ENCODE results near the gene ITGAE.

Gene ITGAE

GRCh38 chr17:3688852-3689261, 112.1 kb downstream of the ITGAE start:
- intact Hi-C loops (cut with DNase I): no loop called here
- DNase-seq: no peak

DNA sequence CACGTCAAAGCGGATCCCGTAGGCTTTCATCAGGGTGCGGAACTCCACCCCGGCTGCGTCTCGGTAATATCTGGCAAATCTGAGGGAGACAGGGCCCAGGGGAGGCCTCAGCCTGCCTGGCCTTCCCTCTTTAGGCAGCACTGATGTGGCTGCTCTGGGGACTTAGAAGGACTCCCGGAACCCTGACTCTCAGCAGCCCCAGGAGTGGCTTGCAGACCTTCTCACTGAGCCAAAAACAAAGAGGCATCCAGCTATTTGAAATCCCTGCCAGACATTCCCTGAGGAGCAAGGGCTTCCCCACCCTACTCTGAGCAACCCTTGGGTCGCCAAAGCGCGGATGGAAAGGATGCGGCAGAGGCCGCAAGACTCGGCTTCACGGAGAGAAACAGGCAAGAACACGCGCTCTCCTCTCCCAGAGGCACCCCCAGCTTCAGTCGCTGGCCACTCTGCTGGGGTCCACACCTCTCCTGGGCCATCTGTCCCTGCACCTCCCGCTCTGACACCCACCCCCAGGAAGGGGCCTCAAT, 112.9 kb downstream of the ITGAE start:
- intact Hi-C loops (cut with DNase I): no loop called here
- peak in 12 of 42 donors; percentile 20 to 76 (median 42) for DNase-seq

GRCh38 chr17:3685174-3685573, 115.8 kb downstream of the ITGAE start:
- no peak for DNase-seq
- intact Hi-C loops (cut with DNase I): no loop called here

DNA sequence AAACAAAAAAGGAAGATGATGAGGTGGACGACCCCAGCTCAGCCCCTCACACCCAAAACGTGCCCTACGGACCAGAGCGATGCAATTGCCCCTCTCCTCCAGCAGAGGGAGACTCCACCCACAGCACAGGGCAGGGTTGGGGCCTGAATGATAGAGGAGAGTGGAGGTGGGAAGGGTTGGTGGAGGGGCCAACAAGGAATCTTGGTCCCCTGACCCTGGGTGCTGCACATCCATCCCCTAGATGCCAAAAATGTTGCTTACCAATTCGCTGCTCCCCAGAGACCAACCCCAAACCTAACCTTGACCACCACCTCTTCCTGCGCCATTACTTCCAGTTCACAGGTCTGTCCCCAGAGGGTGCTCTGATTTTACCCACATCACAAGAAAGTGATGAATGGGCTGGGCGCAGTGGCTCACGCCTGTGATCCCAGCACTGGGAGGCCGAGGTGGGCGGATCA, 117.9 kb downstream of the ITGAE start:
- peak in 10 of 42 donors; percentile 32 to 72 (median 45) for DNase-seq

DNA sequence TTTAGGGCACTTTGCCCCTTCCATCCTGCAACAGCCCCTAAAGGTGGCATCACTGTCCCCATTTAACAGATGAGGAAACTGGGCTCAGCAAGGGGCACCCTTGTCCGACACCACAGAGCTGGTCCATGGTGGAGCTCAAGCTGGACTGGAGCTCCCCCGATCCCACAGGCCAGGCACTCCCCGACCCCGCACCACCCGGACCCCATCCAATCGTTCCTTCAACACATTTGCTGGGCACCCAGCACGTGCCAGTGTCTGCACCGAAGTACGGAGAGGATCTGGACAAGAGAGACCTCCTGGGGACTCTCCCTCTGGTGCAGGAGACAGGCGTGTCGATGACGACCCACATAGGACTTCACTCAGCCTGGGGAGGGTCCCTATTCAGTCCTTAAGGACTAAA, 119.0 kb downstream of the ITGAE start:
- no peak for DNase-seq
- intact Hi-C loops (cut with DNase I): no loop called here

More for the DNA sequence above, 117.9 kb downstream of the ITGAE start:
- intact Hi-C loops (cut with DNase I): no loop called here

GRCh38 chr17:3681565-3681964, 119.4 kb downstream of the ITGAE start:
- intact Hi-C loops (cut with DNase I): no loop called here
- DNase-seq: no peak

- intact Hi-C loops (cut with DNase I): no loop called here
- peak in 1 of 42 donors; percentile 18 for DNase-seq
Measured at GRCh38 chr17:3681057-3681456, 119.9 kb downstream of the ITGAE start.

DNA sequence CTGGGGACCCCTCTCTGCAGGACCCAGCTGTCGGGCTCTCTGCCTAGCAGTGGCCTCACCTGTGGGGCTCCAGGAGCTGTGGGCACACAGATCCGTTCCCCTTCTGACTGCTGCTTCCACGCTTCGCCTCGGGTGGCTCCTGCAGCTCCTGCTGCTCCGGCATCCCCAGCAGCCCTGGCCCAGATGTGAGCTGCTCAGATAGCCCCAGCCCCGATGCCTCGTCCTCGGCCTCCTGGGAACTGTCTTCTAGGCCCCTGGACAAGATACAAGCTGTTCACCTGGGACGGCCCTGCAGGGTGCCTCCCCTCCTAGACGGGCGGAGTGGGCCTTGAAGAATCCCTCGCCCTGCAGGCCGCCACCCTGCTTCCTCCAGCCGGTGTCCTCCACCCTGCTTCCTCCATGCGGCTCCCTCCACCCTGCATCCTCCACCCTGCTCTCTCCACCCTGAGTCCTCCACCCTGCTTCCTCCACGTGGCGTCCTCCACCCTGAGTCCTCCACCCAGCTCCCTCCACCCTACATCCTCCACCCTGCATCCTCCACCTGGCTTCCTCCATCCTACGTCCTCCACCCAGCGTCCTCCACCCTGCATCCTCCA, 121.4 kb downstream of the ITGAE start:
- DNase-seq: no peak
- intact Hi-C loops (cut with DNase I): no loop called here

DNA sequence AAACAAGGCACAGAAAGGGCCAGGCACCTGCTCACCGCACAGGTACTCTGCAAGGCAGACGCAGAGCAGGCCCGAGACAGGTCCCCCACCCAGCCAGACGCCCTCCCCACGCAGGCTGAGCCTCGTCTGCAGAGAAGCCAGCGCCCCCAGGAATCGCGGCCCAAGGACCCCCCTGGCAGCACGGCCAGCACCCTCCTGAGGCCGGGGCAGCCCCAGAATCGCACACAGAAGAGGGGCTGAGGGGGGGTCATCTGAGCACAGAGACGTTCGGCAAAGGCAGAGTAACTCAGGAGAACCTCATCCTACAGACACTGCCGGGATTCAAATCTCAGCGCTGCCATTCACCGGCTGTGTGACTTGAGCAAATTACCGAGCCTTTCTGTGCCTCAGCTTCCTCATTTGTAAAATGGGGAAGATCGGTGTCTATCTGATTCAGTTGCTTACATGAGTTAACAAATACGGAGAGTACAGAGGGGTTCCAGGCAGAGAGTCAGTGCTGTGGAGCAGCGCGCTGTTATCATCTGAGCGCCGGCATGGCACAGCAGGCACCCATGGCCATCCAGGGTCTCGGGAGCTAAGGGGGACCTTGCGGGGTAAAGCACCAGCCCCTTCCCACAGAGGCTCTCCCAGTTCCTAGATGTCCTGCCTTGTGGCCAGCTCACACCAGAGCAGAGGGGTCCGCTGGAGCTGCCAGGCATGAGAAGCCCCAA, 122.0 kb downstream of the ITGAE start:
- no peak for DNase-seq
- intact Hi-C loops (cut with DNase I): no loop called here

DNA sequence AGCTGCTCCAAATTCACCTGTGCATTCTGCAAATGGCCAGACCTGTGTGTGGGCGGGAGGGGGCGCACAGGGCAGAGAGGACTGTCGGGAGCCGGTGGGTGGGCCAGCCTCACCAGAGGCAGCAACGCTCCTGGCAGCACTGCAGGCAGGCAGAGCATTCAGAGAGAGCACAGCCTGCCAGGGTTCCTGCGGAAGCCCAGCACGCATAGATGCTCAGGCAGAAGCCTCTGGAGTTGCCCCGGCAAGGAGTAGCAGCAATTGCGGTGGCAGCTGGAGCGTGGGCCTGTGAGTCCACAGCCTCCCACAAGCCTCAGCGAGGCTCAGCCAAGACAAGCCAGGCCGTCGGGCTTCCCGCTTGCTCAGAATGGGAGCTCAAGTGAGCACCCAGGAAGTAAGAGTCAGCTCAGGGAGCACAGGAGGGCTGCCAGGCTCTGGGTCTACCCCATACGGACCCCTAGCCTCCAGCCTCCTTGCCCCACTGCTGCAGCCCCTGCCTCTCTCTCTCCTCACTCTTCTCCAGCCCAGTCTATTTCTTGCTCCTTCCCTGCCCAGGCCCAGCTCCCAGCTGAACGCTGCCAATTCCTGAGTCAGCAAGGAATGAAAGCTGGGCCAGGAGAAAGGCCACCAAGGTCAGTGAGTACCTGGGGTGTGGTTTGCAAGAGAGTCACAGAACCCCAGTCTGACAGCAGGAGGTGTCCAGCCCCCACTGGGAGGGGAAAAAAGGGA, 122.7 kb downstream of the ITGAE start:
- intact Hi-C loops (cut with DNase I): no loop called here
- DNase-seq: peak in 8 of 42 donors; percentile 38 to 68 (median 54)

DNA sequence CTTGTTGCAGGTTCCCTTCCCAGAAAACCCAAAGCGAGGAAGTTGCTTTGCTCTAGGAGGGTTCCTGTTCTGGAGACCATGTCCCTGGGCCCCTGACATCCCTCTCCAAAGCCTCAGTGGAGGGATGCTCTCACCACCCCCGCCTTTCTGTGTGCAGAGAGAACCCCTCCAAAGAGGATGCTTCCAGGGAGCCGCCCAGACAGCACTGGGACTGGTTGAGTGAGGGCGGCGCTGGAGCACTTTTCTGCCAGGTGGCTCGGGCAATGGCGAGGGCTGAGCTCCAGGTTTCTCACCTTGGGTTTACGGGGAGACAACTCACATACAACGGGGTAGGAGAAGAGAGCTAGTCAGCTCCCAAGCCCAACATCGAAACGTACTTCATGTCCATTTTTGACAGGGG, 125.1 kb downstream of the ITGAE start:
- no peak for DNase-seq
- intact Hi-C loops (cut with DNase I): no loop called here

DNA sequence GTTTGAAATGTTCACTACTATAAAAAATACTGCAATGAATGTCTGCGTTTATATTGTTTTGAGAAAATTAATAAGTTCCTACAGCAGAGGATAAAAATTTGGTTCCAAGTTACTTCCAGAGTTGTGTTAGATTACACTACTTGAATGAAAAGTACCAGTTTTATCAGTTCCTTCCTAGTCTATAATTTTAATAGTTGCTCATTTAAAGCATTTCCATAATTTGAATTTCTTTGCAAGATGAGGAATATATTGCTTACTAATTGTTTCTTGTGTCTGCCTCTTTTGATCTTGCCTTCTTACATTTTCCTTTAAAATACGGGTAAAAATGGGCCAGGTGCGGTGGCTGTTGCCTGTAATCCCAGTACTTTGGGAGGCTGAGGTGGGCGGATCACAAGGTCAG, 128.4 kb downstream of the ITGAE start:
- DNase-seq: no peak
- intact Hi-C loops (cut with DNase I): no loop called here

GRCh38 chr17:3669548-3669947, 131.4 kb downstream of the ITGAE start:
- no peak for DNase-seq
- intact Hi-C loops (cut with DNase I): loop anchor here (10.0 kb wide), 2 partner anchors 135 to 625 kb away; no protein-coding TSS in a partner anchor

DNA sequence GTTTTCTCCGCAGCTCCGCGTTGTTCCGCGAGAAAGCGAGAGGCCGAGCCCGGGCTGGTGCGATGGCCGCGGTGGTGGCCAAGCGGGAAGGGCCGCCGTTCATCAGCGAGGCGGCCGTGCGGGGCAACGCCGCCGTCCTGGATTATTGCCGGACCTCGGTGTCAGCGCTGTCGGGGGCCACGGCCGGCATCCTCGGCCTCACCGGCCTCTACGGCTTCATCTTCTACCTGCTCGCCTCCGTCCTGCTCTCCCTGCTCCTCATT, 132.0 kb downstream of the ITGAE start:
- intact Hi-C loops (cut with DNase I): loop anchor here (10.0 kb wide), 2 partner anchors 134 to 624 kb away; no protein-coding TSS in a partner anchor
- no peak for DNase-seq

DNA sequence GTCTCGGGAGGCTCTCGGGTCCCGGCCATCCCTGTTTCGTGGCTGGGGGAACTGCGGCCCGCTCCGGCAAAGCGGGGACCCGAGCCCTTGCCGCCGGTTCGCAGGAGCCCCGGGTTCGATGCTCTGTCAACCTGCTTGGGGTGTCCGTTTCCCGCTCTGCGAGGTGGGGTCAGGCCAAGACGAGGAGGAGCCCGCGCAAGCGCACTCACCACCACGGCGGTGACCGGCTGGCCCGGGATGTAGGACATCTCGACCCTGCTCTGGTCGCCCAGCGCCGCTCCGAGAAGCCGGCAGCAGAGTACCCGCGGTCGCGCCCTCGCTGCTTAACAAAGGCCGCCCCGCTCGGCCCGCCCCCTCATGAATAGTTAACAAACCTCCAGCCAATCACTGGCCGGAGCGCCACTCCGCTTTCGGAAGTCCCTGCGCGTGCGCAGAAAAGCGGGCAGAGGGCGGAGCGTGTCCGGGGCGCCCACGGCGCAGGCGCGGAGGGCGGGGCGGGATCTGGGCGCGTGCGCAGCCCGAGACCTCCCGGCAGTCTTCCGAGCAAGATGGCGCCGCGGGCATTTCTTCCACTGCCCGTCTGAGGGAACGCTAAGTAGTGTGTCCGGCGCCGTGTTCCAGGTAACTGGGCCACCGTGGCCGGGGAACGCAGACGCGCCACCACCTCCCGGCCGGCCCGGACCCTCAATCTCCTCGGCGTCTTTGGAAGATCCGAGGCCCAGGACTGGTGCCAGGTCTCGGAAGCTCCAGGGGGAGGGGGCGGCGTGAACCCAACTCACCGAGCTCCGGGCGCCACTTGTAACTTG, 132.5 kb downstream of the ITGAE start, which contains the start of the genes EMC6 and TAX1BP3:
TSS of gene EMC6 (plus strand) at position 534 of the 806 bp plus-strand sequence. CDS start 335 bp downstream, outside the sequence.
TSS of gene TAX1BP3 (minus strand) at position 300 of the 806 bp plus-strand sequence. CDS start at position 248, 52 bp downstream.
- intact Hi-C loops (cut with DNase I): loop anchor here (10.0 kb wide), 2 partner anchors 134 to 624 kb away; no protein-coding TSS in a partner anchor
- peak; percentile 98 to 100 (median 99) for DNase-seq

DNA sequence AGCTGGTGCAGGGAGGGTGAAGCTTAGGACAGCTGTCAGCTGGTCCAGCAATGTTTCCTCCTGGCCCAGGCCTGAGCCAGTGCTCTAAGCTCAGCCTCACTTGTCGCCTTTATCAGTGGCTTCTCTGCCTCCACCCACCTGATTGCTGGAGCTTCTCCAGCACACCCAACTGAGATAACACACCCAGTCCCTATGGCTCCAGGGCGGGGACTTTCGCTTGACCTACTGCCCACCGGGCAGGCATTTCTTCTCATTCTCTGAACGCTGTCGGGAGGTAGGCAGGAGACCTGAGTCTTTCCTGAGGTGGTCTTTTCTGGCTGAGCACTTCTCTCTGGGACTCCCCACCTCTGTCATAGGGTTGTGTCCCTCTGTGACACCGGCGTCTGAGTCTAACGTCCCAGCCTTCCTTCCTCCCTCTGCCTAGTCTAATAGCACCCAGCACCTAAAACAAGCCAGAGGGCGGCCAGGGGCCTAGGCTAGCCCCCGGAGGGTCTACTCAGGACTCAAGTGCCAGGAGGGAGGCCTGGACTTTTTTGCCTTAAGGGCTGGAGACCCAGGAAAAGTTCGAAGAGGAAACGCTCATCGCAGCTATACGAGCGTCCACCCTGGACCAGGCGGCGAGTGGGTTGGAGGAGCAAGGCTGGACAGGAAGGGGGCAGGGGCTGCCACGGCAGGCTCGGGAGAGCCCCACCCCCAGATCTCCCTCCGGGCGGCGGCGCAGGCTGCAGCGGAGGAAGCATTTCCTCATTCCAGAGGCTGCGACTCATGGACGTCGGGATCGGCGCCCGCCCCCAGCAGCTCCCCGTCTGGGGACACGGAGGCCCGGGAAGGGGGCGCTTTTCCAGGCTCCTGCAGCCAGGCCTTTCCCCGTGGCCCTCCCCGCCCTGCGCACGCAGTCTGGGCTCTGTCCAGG, 133.4 kb downstream of the ITGAE start:
- peak; percentile 28 to 85 (median 66) for DNase-seq
- intact Hi-C loops (cut with DNase I): loop anchor here (10.0 kb wide), 2 partner anchors 133 to 623 kb away; no protein-coding TSS in a partner anchor

DNA sequence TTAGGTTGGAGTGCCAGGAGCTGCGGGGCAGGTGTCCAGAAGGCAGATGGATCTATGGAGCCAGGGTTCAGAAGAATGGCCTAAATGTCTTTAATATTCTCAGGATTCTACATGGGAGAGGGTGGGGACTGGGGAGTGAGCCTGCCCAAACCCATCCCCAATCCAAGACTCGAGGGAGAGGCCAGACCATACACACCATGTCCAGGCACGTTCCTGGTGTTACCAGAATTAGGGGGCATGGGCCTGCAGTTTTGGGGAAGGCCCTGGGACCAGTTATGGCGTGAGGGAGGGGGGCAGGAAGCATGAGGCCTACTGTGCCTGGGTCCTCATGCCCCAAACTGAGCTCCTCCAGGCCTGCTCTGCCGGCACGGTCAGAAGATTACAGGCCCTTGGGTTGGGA, 134.5 kb downstream of the ITGAE start:
- intact Hi-C loops (cut with DNase I): loop anchor here (10.0 kb wide), 2 partner anchors 132 to 622 kb away; no protein-coding TSS in a partner anchor

More for the DNA sequence above, 134.5 kb downstream of the ITGAE start:
- DNase-seq: no peak

All from head of caudate nucleus (tissue), 42 donors.